Subcutaneous adipose tissue (tissue), 4 donors: Measurements from ENCODE around the gene EFCAB6. TPM values are rescaled to one million over a fixed set of nuclear protein-coding genes. Genes with fewer than 3 reads are reported as not detected.

ENCODE experiments used
- CTCF ChIP-seq: fragments of 450-650 bp; IDR thresholded peaks from one replicate; pipeline ENCODE4 v1.5.1; 2016; ENCODE audit warnings: low read depth, mild to moderate bottlenecking, control low read depth, antibody characterized with exemption, moderate library complexity
- total RNA-seq, 4 donors: library from RNA; depleted of rRNA; stranded (reverse); fragments of >200 nt; gene quantifications; one replicate each; pipeline ENCODE4 v1.1.0, GENCODE V29; 2016

Gene EFCAB6
- total RNA-seq, 4 donors from 2014 or later, result 2.1 to 4.0 (median 2.4) TPM

GRCh38 chr22:43776081-43776670 lies 35.9 kb downstream of the EFCAB6 start:
- no peak for TF ChIP-seq CTCF

GRCh38 chr22:43774318-43774915 lies 37.7 kb downstream of the EFCAB6 start:
- TF ChIP-seq CTCF, result no peak

GRCh38 chr22:43772831-43773230 lies 39.3 kb downstream of the EFCAB6 start:
- TF ChIP-seq CTCF, result no peak

- TF ChIP-seq CTCF, result no peak
Measured at GRCh38 chr22:43755452-43755851, 56.7 kb downstream of the EFCAB6 start.

- no peak for TF ChIP-seq CTCF
Measured at GRCh38 chr22:43755011-43755410, 57.1 kb downstream of the EFCAB6 start.

- TF ChIP-seq CTCF, result no peak
Measured at GRCh38 chr22:43754176-43754575, 57.9 kb downstream of the EFCAB6 start.

GRCh38 chr22:43753688-43754087 lies 58.4 kb downstream of the EFCAB6 start:
- no peak for TF ChIP-seq CTCF
